Right lobe of liver (tissue), 6 donors: Measurements from ENCODE around the gene SPNS1. TPM values are rescaled to one million over a fixed set of nuclear protein-coding genes. Genes with fewer than 3 reads are reported as not detected.
"Not testable (repeated sequence)": the region's sequence is repeated elsewhere in the genome, so short reads cannot be mapped to it uniquely, and the experiment has no call there.

Source experiments
- ATAC-seq, 4 donors: fragments of 200-7000 bp; cut with Tn5 transposase; one replicate each; pipeline ENCODE4 v1.9.1; 2020; ENCODE audit warnings: mild to moderate bottlenecking in 4 of 4, moderate library complexity in 4 of 4
- DNase-seq, 3 donors: peaks; one replicate each; pipeline ENCODE4 v3.0.0-alpha.2; 2020
- H3K27ac ChIP-seq, 3 donors: fragments of 200-600 bp; one replicate each; pipeline ENCODE4 v1.8.0; 2022
- H3K27me3 ChIP-seq, 2 donors: fragments of 200-600 bp; one replicate each; pipeline ENCODE4 v1.8.0; 2022
- H3K36me3 ChIP-seq, 4 donors: fragments of 200-600 bp; sonication (generic) in 1 of 4; one replicate each; pipeline versions ENCODE4 v1.5.1 to v1.8.0; 2017 to 2022; ENCODE audit warnings: control low read depth in 1 of 4
- H3K4me1 ChIP-seq, 4 donors: fragments of 200-600 bp; sonication (generic) in 1 of 4; one replicate each; pipeline versions ENCODE4 v1.5.1 to v1.8.0; 2017 to 2022; ENCODE audit warnings: control low read depth in 1 of 4
- H3K4me3 ChIP-seq, 3 donors: fragments of 200-600 bp; one replicate each; pipeline ENCODE4 v1.8.0; 2022
- H3K9me3 ChIP-seq, 4 donors: fragments of 200-600 bp; sonication (generic) in 1 of 4; one replicate each; pipeline versions ENCODE4 v1.5.1 to v1.8.0; 2017 to 2022; ENCODE audit warnings: control low read depth in 1 of 4
- POLR2A ChIP-seq: fragments of 450-650 bp; IDR thresholded peaks from one replicate; pipeline ENCODE4 v1.6.1; 2017; ENCODE audit warnings: antibody characterized with exemption, mild to moderate bottlenecking
- WGBS: methylation state at CpG from one replicate; pipeline ENCODE4 v1.1.6; 2018; ENCODE audit warnings: low coverage, low lambda C conversion rate; ENCODE audit not compliant: insufficient coverage; ENCODE audit errors: missing lambda C conversion rate; 5-methylcytosine and 5-hydroxymethylcytosine counted together
- intact Hi-C, 2 donors: fragments of 100-400 bp; cut with DNase I; formaldehyde crosslinking; loops; one replicate each; pipeline versions ENCODE4 v1.11.2 to v1.14.1; 2022
- total RNA-seq, 6 experiments: library from RNA; depleted of rRNA in 2 of 6; stranded (reverse); fragments of >200 nt in 2 of 6; fragmentation: NEBNext Ultra II Directional in 3 of 6; extraction: Animal tissue kit (Norgen Biotek cat#: 25700) in 3 of 6; gene quantifications; one replicate each; pipeline versions ENCODE4 v1.1.0 to v1.2.4, GENCODE V29; 2016 to 2023
- TF ChIP-seq, protein P1 (sequence below), 4 donors: fragments of 200-600 bp in 3 of 4; fragments of 450-650 bp in 1 of 4; IDR thresholded peaks; one replicate each; pipeline versions ENCODE4 v1.5.1 to v1.8.0; 2016 to 2022; ENCODE audit warnings: antibody characterized with exemption in 4 of 4, mild to moderate bottlenecking in 2 of 4
- donor health status: DM: no; HTN: yes; CAD: no.
- donor health status: DM: no; HTN: no; CAD: no.
- donor health status: DM: no; HTN: no; CAD: no.
- donor health status: DM: no; HTN: yes; CAD: no.
- donor health status: DM: no; HTN: yes; CAD: no.

Gene SPNS1
- total RNA-seq, 6 experiments from 2014 or later, result 13.7 to 21.2 (median 17.7) TPM

DNA sequence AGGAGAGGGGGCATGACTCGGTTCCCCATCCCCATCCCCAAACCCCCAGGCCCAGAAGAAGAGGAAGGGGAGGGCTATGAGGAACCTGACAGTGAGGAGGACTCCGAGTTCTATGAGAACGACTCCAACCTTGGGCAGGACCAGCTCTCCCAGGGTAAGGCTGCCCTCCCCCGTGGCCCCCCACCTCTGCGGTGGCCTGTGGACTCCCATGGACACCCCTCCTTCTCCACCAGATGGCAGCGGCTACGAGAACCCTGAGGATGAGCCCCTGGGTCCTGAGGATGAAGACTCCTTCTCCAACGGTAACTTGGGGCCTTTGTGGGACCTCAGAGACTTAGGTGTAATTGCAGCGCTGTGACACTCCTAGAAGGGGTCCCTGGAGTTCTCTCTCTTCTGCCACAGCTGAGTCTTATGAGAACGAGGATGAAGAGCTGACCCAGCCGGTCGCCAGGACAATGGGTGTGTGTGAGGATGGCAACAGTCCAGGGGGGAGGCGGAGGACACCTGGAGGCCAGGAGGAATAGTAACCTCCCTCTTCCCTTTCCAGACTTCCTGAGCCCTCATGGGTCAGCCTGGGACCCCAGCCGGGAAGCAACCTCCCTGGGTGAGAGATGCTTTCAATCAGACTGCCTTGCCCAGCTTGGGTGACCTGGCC lies 37.2 kb upstream of the SPNS1 start:
- WGBS, result 83% methylated on average over 4 of the region's 14 CpGs
- intact Hi-C loops, result loop anchor here in 1 of 2 donors (10.0 kb wide), 1 partner anchor 123 kb away; no protein-coding TSS in a partner anchor
- Histone ChIP-seq H3K27ac (no peak overlapping the region), H3K4me3 (no peak overlapping the region), H3K36me3 (no peaks in the 10 kb centered on the region), H3K9me3 (no peaks in the 10 kb centered on the region), H3K4me1 (no peaks in the 10 kb centered on the region), H3K27me3 (no peaks in the 10 kb centered on the region)
- no peak for ATAC-seq
- no peak for DNase-seq
- TF ChIP-seq, protein P1, sequence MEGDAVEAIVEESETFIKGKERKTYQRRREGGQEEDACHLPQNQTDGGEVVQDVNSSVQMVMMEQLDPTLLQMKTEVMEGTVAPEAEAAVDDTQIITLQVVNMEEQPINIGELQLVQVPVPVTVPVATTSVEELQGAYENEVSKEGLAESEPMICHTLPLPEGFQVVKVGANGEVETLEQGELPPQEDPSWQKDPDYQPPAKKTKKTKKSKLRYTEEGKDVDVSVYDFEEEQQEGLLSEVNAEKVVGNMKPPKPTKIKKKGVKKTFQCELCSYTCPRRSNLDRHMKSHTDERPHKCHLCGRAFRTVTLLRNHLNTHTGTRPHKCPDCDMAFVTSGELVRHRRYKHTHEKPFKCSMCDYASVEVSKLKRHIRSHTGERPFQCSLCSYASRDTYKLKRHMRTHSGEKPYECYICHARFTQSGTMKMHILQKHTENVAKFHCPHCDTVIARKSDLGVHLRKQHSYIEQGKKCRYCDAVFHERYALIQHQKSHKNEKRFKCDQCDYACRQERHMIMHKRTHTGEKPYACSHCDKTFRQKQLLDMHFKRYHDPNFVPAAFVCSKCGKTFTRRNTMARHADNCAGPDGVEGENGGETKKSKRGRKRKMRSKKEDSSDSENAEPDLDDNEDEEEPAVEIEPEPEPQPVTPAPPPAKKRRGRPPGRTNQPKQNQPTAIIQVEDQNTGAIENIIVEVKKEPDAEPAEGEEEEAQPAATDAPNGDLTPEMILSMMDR (IDR thresholded peaks at IDR 0.05), result no peak
- TF ChIP-seq POLR2A, result no peak

DNA sequence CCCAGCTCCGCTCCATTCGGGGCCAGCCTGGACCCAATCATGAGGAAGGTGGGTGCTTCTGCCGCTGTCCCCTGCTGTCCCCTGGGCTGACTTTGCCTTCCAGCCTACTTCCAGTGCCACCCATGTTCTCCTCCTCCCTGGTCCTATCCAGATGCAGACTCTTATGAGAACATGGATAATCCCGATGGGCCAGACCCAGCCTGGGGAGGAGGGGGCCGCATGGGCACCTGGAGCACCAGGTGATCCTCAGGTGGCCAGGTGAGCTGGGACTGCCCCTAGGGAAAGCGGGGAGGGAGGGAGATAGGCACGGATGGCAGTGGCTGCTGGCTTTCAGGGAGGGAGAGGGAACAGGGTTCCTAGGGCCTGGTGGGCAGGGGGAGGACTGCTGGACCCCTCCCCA lies 35.9 kb upstream of the SPNS1 start:
- TF ChIP-seq POLR2A, result no peak
- TF ChIP-seq, protein P1 (IDR thresholded peaks at IDR 0.05), result no peak
- Histone ChIP-seq H3K4me3 (no peak overlapping the region), H3K27me3 (no peaks in the 10 kb centered on the region), H3K36me3 (no peaks in the 10 kb centered on the region), H3K27ac (no peak overlapping the region), H3K9me3 (no peaks in the 10 kb centered on the region), H3K4me1 (no peaks in the 10 kb centered on the region)
- DNase-seq, result no peak
- intact Hi-C loops, result loop anchor here in 1 of 2 donors (10.0 kb wide), 1 partner anchor 124 kb away; no protein-coding TSS in a partner anchor
- ATAC-seq, result no peak
- WGBS, result 52% methylated on average over 5 of the region's 7 CpGs

DNA sequence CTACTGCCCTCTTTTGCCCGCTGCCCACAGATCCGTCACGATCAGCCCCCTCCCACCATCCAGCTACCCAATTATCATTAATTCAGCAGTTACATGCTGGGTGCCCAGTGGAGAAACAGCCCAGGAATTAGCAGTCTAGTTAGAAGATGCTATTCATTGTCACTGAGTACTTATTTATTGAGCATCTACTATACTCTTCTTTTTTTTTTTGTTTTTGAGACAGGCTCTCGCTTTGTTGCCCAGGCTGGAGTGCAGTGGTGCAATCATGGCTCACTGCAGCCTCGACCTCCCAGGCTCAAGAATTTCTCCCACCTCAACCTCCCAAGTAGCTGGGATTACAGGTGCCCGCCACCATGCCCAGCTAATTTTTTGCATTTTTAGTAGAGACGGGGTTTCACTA lies 34.8 kb upstream of the SPNS1 start:
- intact Hi-C loops, result loop anchor here in 1 of 2 donors (10.0 kb wide), 1 partner anchor 125 kb away; no protein-coding TSS in a partner anchor
- WGBS, result 86% methylated on average over 6 of the region's 7 CpGs
- H3K27me3 ChIP-seq, H3K27ac ChIP-seq, H3K4me1 ChIP-seq, H3K36me3 ChIP-seq, H3K4me3 ChIP-seq, DNase-seq, H3K9me3 ChIP-seq, ATAC-seq: not testable (repeated sequence)

DNA sequence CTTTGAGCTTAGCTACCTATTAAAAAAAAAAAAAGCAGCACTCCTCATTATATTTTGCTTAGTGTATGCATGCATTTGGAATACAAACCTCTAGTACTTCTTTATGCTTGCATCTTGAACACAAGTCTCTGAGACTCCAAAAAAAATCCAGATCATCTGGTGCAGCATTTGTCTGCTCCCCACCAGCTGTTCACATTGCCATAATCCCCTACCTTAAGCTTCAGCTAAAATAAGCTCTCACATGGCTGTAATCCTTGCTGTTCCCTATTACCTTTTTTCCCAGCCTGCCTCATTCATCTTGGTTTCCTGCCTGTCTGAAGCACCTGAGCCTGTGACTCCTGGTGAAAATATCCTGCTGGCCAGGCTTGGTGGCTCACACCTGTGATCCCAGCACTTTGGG lies 31.3 kb upstream of the SPNS1 start:
- Histone ChIP-seq H3K4me3 (no peak overlapping the region), H3K9me3 (no peaks in the 10 kb centered on the region), H3K27ac (no peak overlapping the region), H3K4me1 (peaks cover 0 to 6% (median 2%) of the 10 kb centered on the region in 4 donors), H3K36me3 (no peaks in the 10 kb centered on the region), H3K27me3 (no peaks in the 10 kb centered on the region)
- intact Hi-C loops, result no loop called here
- DNase-seq (no peak), ATAC-seq (no peak)
- TF ChIP-seq POLR2A, result no peak
- TF ChIP-seq, protein P1 (IDR thresholded peaks at IDR 0.05), result no peak

- Histone ChIP-seq H3K9me3 (no peaks in the 10 kb centered on the region), H3K27me3 (no peaks in the 10 kb centered on the region), H3K4me3 (no peak overlapping the region), H3K4me1 (peaks cover 0 to 7% (median 2%) of the 10 kb centered on the region in 4 donors), H3K27ac (no peak overlapping the region), H3K36me3 (no peaks in the 10 kb centered on the region)
- intact Hi-C loops, result no loop called here
- DNase-seq (no peak), ATAC-seq (no peak)
- TF ChIP-seq, protein P1 (IDR thresholded peaks at IDR 0.05), result no peak
- no peak for TF ChIP-seq POLR2A
- 69% methylated on average over 4 of the region's 4 CpGs for WGBS
These were observed 27.9 kb upstream of the SPNS1 start for GRCh38 chr16:28946681-28947080.
